ENCODE measurements around the gene ARAP1. TPM values are rescaled to one million over a fixed set of nuclear protein-coding genes. Genes with fewer than 3 reads are reported as not detected.

ARAP1 gene
- total and polyA plus RNA-seq, 2 of the 8 experiments (the other 6 are each of a cell fraction or from before 2014, with no cell fraction given): 25.7 to 61.6 TPM

DNA sequence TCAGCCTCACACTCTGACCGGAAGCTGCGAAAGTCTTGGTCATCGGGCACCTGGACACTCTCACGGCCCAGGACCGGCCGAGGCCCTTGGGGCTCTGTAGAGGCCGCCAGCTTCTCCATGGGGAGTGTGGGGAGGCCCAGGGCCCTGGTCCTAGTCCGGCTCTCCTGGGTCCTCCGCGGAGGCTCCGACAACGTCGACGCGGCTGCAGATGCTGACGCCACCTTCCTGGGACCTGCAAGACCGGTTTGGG is 28.8 kb upstream of the ARAP1 start:
- DNase-seq (ENCODE audit: low read depth in 1 of 2, low spot score in 2 of 2) (peak in 1 of 2 experiments; percentile 63), FAIRE-seq (no peak)
- CTCF ChIA-PET (ENCODE audit: partially characterized antibody): interaction anchor here (0.7 to 2.4 kb wide), 4 partner anchors 12 to 97 kb away, joined by 3 to 33 read pairs (median 6); partner anchors contain the start of gene STARD10
- peaks cover 1 to 3% of the 10 kb centered on the region in 2 experiments for H4K20me1 ChIP-seq (replicated peaks in 1 of 2; ENCODE audit: control insufficient read depth in 1 of 2, insufficient read depth in 2 of 2, low read length in 2 of 2)
- no peak overlapping the region for H3K9ac ChIP-seq (replicated peaks in 1 of 4; ENCODE audit: extremely low read depth in 1 of 4, low read depth in 3 of 4, low read length in 3 of 4)
- peak overlapping the region; percentile 69; the same call in 1 of the 2 replicates for H2AFZ ChIP-seq (ENCODE audit: low read length)
- peak overlapping the region; percentile 22 for H4K91ac ChIP-seq (replicated peaks; ENCODE audit: insufficient read length, low read length)
- peaks cover 5 to 19% (median 13%) of the 10 kb centered on the region in 4 experiments for H3K4me1 ChIP-seq (replicated peaks in 1 of 4; ENCODE audit: control insufficient read depth in 3 of 4, insufficient read depth in 4 of 4, low read length in 3 of 4)
- no peak overlapping the region for H2BK5ac ChIP-seq (ENCODE audit: low read depth, low read length)
- no peak overlapping the region for H2AK5ac ChIP-seq (ENCODE audit: low read depth, low read length)
- no peak overlapping the region; the same call in 1 of the 2 replicates for H3K18ac ChIP-seq (ENCODE audit: extremely low read depth, low read length)
- H3K9me3 ChIP-seq (ENCODE audit: insufficient read depth in 2 of 2, low read depth in 1 of 2, low read length in 1 of 2): no peaks in the 10 kb centered on the region
- no peak overlapping the region for H2BK20ac ChIP-seq (ENCODE audit: low read length)
- no peaks in the 10 kb centered on the region for H3K36me3 ChIP-seq (ENCODE audit: control insufficient read depth in 2 of 4, insufficient read depth in 4 of 4, low read length in 3 of 4)
- WGBS, 2 experiments (ENCODE audit: extremely low coverage in 1 of 2, insufficient coverage in 1 of 2, insufficient read length in 1 of 2, insufficient replicate concordance in 2 of 2, low coverage in 1 of 2, low lambda C conversion rate in 2 of 2, missing lambda C conversion rate in 1 of 2): 15% methylated on average over 15 of the region's 17 CpGs; no CpG with 5 or more reads in 1 of the 2 experiments
- no peak overlapping the region for H3K4ac ChIP-seq (replicated peaks; ENCODE audit: insufficient read length, low read depth, low read length)
- H3K79me1 ChIP-seq (ENCODE audit: low read depth, low read length): peaks cover 7% of the 10 kb centered on the region
- no peaks in the 10 kb centered on the region for H3K79me2 ChIP-seq (ENCODE audit: control insufficient read depth in 1 of 2, insufficient read depth in 2 of 2, low read length in 2 of 2)
- H3K27ac ChIP-seq (ENCODE audit: low read depth, low read length): no peak overlapping the region
- POLR2A ChIA-PET (ENCODE audit: partially characterized antibody): interaction anchor here (0.6 to 1.3 kb wide), 3 partner anchors 11 to 40 kb away, joined by 3 to 6 read pairs (median 3); partner anchors contain the start of gene STARD10
- peak overlapping the region; percentile 68; the same call in 1 of the 2 replicates for H2BK12ac ChIP-seq (ENCODE audit: low read depth, low read length)
- H4K5ac ChIP-seq (ENCODE audit: insufficient read length, low read depth, low read length): peak overlapping the region; percentile 3
- peak overlapping the region; percentile 72; the same call in 1 of the 2 replicates for H2BK15ac ChIP-seq (ENCODE audit: low read length)
- no peak overlapping the region for H2BK120ac ChIP-seq (replicated peaks; ENCODE audit: low read depth, low read length)
- H3K23me2 ChIP-seq (ENCODE audit: low read depth, low read length): peaks cover 11% of the 10 kb centered on the region
- H3K56ac ChIP-seq (replicated peaks; ENCODE audit: insufficient read length, low read depth, low read length): no peak overlapping the region
- H3K23ac ChIP-seq (ENCODE audit: insufficient read length): no peak overlapping the region
- H3K14ac ChIP-seq (ENCODE audit: insufficient read length): no peak overlapping the region
- H3K4me2 ChIP-seq (ENCODE audit: insufficient read depth in 1 of 2, low read depth in 2 of 2, low read length in 2 of 2): peak overlapping the region; percentile 82 to 88
- no peak overlapping the region; the same call in 1 of the 2 replicates for H4K8ac ChIP-seq (ENCODE audit: extremely low read depth, insufficient read depth, low read length)
- H3K4me3 ChIP-seq (ENCODE audit: extremely low read depth in 1 of 4, insufficient read depth in 2 of 4, low read depth in 3 of 4, low read length in 4 of 4): peak overlapping the region; percentile 42 to 76 (median 56)
- H3K27me3 ChIP-seq (replicated peaks in 1 of 4; ENCODE audit: control insufficient read depth in 3 of 4, extremely low read depth in 1 of 4, insufficient read depth in 3 of 4, low read length in 3 of 4): peaks cover 0 to 12% (median 6%) of the 10 kb centered on the region in 4 experiments; a peak in 3 of 7 replicates

Measured in H1 (cell line).